Activated CD8-positive, alpha-beta T cell treated with anti-CD3 and anti-CD28 coated beads for 36 hours (primary cell): ENCODE data around the gene CCN2. TPM values are rescaled to one million over a fixed set of nuclear protein-coding genes. Genes with fewer than 3 reads are reported as not detected.
"Not testable (repeated sequence)": the region's sequence is repeated elsewhere in the genome, so short reads cannot be mapped to it uniquely, and the experiment has no call there.

Source experiments
- ATAC-seq: fragments of 200-7000 bp; cut with Tn5 transposase; one replicate; pipeline ENCODE4 v1.10.0; 2021; ENCODE audit warnings: mild to moderate bottlenecking, moderate library complexity
- CTCF ChIA-PET: fragments of 350-600 bp; sonication (Branson Sonifier 250); formaldehyde crosslinking; loops from one replicate; lab custom pipeline; 2021; ENCODE audit warnings: antibody characterized with exemption; lab: Charles Lee
- POLR2A ChIA-PET: fragments of 350-600 bp; sonication (Branson Sonifier 250); formaldehyde crosslinking; loops from one replicate; lab custom pipeline; 2021; ENCODE audit warnings: antibody characterized with exemption; lab: Charles Lee
- DNase-seq: peaks from one replicate; pipeline ENCODE4 v3.0.0-alpha.2; 2020
- H3K27ac Mint-ChIP-seq: one replicate; pipeline ENCODE4 v1.8.0; 2021; ENCODE audit warnings: mild to moderate bottlenecking, mixed read lengths
- H3K27me3 Mint-ChIP-seq: one replicate; pipeline ENCODE4 v1.8.0; 2021; ENCODE audit warnings: mixed read lengths
- H3K36me3 Mint-ChIP-seq: one replicate; pipeline ENCODE4 v1.8.0; 2021; ENCODE audit warnings: low read depth, mixed read lengths
- H3K4me1 Mint-ChIP-seq: one replicate; pipeline ENCODE4 v1.8.0; 2021; ENCODE audit warnings: low read depth, mixed read lengths
- H3K4me3 Mint-ChIP-seq: one replicate; pipeline ENCODE4 v1.8.0; 2021; ENCODE audit warnings: mild to moderate bottlenecking, moderate library complexity, mixed read lengths
- H3K9me3 Mint-ChIP-seq: one replicate; pipeline ENCODE4 v1.8.0; 2021; ENCODE audit warnings: mixed read lengths
- intact Hi-C: fragments of 100-400 bp; cut with micrococcal nuclease; formaldehyde crosslinking; loops from one replicate; pipeline ENCODE4 v1.10.0; 2022
- total RNA-seq, 2 experiments: library from RNA; stranded (reverse); gene quantifications; one replicate each; pipeline ENCODE4 v1.2.3, GENCODE V29; 2021
- TF ChIP-seq, protein P1 (sequence below): fragments of 200-600 bp; IDR thresholded peaks from one replicate; pipeline ENCODE4 v1.8.0; 2022; ENCODE audit warnings: antibody characterized with exemption, mild to moderate bottlenecking

CCN2 gene
- total RNA-seq, 2 experiments from 2014 or later, result not detected

DNA sequence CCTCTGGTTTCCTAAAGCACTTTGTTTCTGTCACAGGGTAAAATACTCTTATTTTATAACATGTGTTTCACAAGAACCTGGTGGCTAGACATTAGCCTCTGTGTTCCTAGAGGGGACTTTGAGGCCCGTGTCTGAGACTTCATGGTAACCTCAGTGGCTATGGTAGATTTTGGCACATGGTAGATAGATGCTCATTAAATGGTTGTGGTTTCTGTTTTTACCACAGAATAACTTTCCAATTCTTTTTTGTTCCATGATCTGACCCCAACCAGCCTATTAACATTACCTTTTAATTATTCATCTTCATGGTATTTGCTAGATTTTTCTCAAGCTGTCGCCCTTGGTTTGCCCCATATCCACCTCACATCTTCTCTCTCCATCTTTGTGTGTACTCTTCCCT, 34.3 kb downstream of the CCN2 start:
- Mint-ChIP-seq H3K36me3 (no peaks in the 10 kb centered on the region), H3K27ac (no peak overlapping the region)

DNA sequence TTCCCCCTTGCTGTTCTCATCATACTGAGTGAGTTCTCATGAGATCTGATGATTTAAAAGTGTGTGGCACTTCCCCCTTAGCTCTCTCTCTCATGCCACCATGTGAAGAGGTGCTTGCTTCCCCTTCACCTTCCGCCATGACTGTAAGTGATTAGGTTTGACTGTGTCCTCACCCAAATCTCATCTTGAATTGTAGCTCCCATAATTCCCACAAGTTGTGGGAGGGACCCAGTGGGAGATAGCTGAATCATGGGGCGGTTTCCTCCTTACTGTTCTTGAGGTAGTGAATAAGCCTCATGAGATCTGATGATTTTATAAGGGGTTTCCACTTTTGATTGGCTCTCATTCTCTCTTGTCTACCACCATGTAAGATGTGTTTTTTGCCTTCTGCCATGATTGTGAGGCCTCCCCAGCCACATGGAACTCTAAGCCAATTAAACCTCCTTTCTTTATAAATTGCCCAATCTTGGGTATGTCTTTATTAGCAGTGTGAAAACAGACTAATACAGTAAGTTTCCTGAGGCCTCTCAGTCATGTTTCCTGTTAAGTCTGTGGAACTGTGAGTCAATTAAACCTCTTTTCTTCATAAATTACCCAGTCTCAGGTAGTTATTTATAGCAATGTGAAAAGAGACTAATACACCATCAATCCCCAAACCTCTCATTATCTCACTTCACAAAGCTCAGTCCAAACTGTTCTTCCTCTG, 34.9 kb downstream of the CCN2 start:
- Mint-ChIP-seq H3K4me1 (peaks cover 16% of the 10 kb centered on the region), H3K27me3 (peaks cover 47% of the 10 kb centered on the region)
- POLR2A ChIA-PET, H3K4me3 Mint-ChIP-seq, H3K36me3 Mint-ChIP-seq, DNase-seq, H3K9me3 Mint-ChIP-seq, ATAC-seq, H3K27ac Mint-ChIP-seq: not testable (repeated sequence)
- CTCF ChIA-PET, result interaction anchor here (0.8 to 3.3 kb wide), 20 partner anchors 8 to 568 kb away, joined by 3 to 38 read pairs (median 6); partner anchors contain the start of gene MED23
- intact Hi-C loops, result loop anchor here (10.0 kb wide), 1 partner anchor 131 kb away; no protein-coding TSS in a partner anchor

More for the DNA sequence above, 34.3 kb downstream of the CCN2 start:
- Mint-ChIP-seq H3K9me3 (peaks cover 5% of the 10 kb centered on the region), H3K4me3 (no peak overlapping the region), H3K27me3 (peaks cover 43% of the 10 kb centered on the region), H3K4me1 (peaks cover 16% of the 10 kb centered on the region)
- ChIA-PET CTCF (interaction anchor here (1.1 to 3.3 kb wide), 5 partner anchors 11 to 363 kb away, joined by 3 to 38 read pairs (median 3); no protein-coding TSS in a partner anchor), POLR2A (interaction anchor here (0.6 kb wide), 1 partner anchor 158 kb away, joined by 3 read pairs; no protein-coding TSS in a partner anchor)
- ATAC-seq, result no peak
- intact Hi-C loops, result loop anchor here (10.0 kb wide), 1 partner anchor 132 kb away; no protein-coding TSS in a partner anchor
- no peak for DNase-seq
- TF ChIP-seq, protein P1, sequence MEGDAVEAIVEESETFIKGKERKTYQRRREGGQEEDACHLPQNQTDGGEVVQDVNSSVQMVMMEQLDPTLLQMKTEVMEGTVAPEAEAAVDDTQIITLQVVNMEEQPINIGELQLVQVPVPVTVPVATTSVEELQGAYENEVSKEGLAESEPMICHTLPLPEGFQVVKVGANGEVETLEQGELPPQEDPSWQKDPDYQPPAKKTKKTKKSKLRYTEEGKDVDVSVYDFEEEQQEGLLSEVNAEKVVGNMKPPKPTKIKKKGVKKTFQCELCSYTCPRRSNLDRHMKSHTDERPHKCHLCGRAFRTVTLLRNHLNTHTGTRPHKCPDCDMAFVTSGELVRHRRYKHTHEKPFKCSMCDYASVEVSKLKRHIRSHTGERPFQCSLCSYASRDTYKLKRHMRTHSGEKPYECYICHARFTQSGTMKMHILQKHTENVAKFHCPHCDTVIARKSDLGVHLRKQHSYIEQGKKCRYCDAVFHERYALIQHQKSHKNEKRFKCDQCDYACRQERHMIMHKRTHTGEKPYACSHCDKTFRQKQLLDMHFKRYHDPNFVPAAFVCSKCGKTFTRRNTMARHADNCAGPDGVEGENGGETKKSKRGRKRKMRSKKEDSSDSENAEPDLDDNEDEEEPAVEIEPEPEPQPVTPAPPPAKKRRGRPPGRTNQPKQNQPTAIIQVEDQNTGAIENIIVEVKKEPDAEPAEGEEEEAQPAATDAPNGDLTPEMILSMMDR, result no peak

DNA sequence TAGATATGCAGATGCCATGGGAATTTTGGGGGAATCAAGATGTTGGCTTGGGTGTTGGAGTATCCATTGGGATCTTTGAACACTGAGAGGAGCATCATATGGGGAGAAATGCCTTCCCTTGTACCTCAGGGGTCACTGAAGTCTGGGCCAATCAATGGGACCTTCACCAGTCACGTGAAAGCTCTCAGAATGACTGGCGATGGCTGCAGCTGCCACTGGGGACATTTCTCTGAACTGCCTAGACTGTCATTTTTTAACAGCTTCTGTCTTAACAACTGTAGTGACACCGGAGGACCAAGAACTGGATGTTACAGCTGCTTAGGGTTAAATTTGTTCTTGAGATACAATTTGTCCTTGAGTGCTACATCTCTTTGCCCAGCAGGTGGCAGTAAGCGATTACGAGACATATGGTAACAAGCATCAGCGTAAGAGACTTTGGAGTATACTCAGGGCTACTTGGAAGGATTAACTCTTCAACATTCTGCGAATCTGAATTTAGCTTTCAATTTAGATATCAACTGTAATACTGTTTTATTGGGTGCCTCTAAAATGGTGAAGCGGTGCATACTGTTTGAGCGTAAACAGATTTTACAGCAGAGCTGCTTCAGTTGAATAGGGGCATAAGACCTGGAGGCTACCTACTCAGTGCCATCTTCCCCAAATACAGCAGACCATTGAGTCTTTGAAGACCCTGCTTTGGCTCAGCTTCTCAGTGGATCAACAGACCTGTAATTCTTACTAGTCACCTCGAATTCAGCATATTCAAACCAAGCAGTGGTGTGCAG, 36.0 kb downstream of the CCN2 start:
- ATAC-seq, result peak; percentile 73
- POLR2A ChIA-PET, result no interaction called here
- TF ChIP-seq, protein P1, result peak; percentile 73
- Mint-ChIP-seq H3K36me3 (no peaks in the 10 kb centered on the region), H3K9me3 (peaks cover 3% of the 10 kb centered on the region), H3K27me3 (peaks cover 52% of the 10 kb centered on the region), H3K4me1 (peaks cover 16% of the 10 kb centered on the region), H3K4me3 (no peak overlapping the region), H3K27ac (no peak overlapping the region)
- intact Hi-C loops, result loop anchor here (2.0 to 10.0 kb wide), 2 partner anchors 130 to 304 kb away; no protein-coding TSS in a partner anchor
- CTCF ChIA-PET, result interaction anchor here (0.7 to 3.3 kb wide), 46 partner anchors 9 to 569 kb away, joined by 3 to 38 read pairs (median 4); partner anchors contain the start of gene MED23
- peak; percentile 79 for DNase-seq

DNA sequence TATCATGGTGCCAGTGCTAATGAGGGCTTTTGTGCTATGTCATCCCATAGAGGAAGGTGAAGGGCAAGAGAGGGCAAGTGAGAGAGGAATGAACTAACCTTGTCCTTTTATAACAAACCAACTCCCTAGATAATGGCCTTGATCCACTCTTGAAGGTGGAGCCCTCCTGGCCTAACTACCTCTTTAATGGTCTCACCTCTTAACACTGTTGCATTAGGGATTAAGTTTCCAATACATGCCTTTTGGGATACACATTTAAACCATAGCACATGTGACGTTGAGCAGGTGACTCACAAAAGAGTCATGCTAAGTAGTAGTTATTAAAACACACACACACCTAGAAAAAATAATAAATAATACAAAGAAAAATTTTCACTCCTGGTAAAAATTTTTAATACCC, 36.9 kb downstream of the CCN2 start:
- Mint-ChIP-seq H3K27ac (no peak overlapping the region), H3K4me1 (peaks cover 23% of the 10 kb centered on the region), H3K9me3 (peaks cover 3% of the 10 kb centered on the region), H3K36me3 (no peaks in the 10 kb centered on the region), H3K27me3 (peaks cover 49% of the 10 kb centered on the region), H3K4me3 (no peak overlapping the region)
- DNase-seq (no peak), ATAC-seq (no peak)
- TF ChIP-seq, protein P1, result no peak
- intact Hi-C loops, result loop anchor here (2.0 to 10.0 kb wide), 2 partner anchors 129 to 305 kb away; no protein-coding TSS in a partner anchor
- CTCF ChIA-PET, result interaction anchor here (0.9 to 3.3 kb wide), 13 partner anchors 8 to 570 kb away, joined by 3 to 38 read pairs (median 7); no protein-coding TSS in a partner anchor
- POLR2A ChIA-PET, result no interaction called here

DNA sequence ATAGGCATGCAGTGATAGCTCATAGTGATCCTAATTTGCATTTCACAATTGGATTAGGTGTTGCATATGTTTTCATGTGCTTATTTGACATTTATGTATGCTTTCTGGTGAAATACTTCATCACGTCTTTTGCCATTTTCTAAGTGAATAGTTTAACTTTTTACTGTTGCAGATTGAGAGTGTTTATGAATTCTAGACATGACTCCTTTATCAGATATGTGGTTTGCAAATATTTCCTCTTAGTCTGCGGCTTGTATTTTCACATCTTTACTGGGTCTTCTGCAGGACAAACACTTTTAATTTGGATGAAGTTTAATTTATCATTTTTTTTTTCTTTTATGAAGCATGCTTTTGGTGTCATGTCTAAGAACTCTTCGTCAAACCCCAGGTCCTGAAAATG, 39.2 kb downstream of the CCN2 start:
- no peak overlapping the region for H3K27ac Mint-ChIP-seq
- DNase-seq (no peak), ATAC-seq (no peak)
- ChIA-PET POLR2A (no interaction called here), CTCF (interaction anchor here (3.2 kb wide), 1 partner anchor 217 kb away, joined by 44 read pairs; no protein-coding TSS in a partner anchor)
- peaks cover 39% of the 10 kb centered on the region for H3K27me3 Mint-ChIP-seq
- peaks cover 3% of the 10 kb centered on the region for H3K9me3 Mint-ChIP-seq
- intact Hi-C loops, result loop anchor here (2.0 to 10.0 kb wide), 2 partner anchors 127 to 227 kb away; no protein-coding TSS in a partner anchor
- TF ChIP-seq, protein P1, result no peak
- no peaks in the 10 kb centered on the region for H3K36me3 Mint-ChIP-seq
- H3K4me1 Mint-ChIP-seq, result peaks cover 13% of the 10 kb centered on the region
- no peak overlapping the region for H3K4me3 Mint-ChIP-seq
